ENCODE measurements around the gene ANAPC5. TPM values are rescaled to one million over a fixed set of nuclear protein-coding genes. Genes with fewer than 3 reads are reported as not detected.
A peak's percentile ranks its signal among the peaks of the same experiment; 100 is the strongest.

The ANAPC5 gene
- total RNA-seq, 3 donors from 2014 or later: 109 to 169 (median 147) TPM

DNA sequence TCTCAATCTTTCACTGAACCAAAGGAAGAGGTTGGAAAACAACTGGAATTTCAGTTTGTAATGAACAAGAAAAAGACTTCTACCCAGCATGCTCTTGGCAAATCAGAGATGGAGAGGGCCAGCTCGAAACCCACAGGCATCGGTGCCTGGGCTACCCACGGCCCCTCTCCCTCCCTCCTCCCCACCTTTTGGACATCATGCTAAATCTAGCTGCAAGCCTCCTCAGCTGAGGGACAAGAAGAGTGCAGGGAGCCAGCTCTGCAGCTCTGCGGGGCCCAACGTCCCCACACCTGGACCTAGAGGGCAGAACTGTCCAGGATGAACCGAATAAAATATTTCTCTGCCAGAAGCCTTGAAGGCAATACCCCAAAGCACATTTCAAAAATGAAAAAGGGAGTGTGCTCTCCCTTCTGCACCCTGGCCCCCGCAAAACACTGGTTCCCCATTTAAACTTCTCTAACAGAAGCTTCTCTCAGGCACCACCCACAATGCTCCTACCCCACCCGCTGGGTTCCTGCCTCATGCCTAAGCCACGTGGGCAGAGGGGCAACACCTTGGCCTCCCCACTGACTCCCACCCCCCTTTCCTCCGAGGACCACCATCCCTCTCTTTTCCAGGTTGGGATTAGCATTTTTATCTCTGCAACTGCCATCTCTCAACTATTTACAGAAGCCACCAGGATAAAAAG, 63.9 kb downstream of the ANAPC5 start:
- no peaks in the 10 kb centered on the region for H3K4me1 ChIP-seq
- TF ChIP-seq POLR2A (IDR thresholded peaks at IDR 0.05) (no peak), POLR2AphosphoS5 (IDR thresholded peaks at IDR 0.05) (no peak)
- TF ChIP-seq, protein P1, sequence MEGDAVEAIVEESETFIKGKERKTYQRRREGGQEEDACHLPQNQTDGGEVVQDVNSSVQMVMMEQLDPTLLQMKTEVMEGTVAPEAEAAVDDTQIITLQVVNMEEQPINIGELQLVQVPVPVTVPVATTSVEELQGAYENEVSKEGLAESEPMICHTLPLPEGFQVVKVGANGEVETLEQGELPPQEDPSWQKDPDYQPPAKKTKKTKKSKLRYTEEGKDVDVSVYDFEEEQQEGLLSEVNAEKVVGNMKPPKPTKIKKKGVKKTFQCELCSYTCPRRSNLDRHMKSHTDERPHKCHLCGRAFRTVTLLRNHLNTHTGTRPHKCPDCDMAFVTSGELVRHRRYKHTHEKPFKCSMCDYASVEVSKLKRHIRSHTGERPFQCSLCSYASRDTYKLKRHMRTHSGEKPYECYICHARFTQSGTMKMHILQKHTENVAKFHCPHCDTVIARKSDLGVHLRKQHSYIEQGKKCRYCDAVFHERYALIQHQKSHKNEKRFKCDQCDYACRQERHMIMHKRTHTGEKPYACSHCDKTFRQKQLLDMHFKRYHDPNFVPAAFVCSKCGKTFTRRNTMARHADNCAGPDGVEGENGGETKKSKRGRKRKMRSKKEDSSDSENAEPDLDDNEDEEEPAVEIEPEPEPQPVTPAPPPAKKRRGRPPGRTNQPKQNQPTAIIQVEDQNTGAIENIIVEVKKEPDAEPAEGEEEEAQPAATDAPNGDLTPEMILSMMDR (IDR thresholded peaks at IDR 0.05): no peak
- no peak overlapping the region for H3K4me3 ChIP-seq
- H3K27me3 ChIP-seq: no peaks in the 10 kb centered on the region
- intact Hi-C loops (cut with DNase I; ENCODE audit: low total_unique reads): no loop called here
- DNase-seq (ENCODE audit: low spot score in 2 of 2): no peak
- no peaks in the 10 kb centered on the region for H3K9me3 ChIP-seq
- no peaks in the 10 kb centered on the region for H3K36me3 ChIP-seq
- peak overlapping the region; percentile 44 to 69 for H3K27ac ChIP-seq

DNA sequence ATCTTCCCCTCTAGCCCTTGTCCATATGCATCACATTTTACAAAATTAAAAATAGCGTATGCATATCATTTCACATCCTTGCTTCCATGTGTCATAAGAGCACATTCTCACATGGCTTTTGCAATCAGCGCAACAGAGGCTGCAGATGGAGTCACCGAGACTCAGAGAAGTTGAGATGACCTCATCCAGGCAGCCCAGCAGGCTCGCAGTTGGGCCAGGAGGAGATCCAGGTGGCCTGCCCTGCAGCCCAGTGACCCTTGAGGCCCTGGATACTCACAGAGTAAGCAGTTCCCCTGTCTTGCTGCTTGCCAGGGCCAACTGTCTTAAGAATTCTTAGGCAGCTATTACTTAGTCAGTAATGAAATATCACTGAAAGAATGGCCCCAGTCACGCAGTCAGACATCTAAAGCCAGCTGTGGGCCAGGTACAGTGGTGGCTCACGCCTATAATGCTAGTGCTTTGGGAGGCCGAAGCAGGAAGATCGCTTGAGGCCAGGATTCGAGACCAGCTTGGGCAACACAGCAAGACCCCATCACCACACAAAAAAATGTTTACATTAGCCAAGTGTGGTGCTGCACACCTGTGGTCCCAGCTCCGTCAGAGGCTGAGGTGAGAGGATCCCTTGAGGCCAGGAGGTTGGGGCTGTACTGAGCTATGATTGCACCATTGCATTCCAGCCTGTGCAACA, 64.8 kb downstream of the ANAPC5 start:
- Histone ChIP-seq H3K4me3 (no peak overlapping the region), H3K27me3 (no peaks in the 10 kb centered on the region), H3K27ac (peak overlapping the region in 1 of 2 donors; percentile 54), H3K4me1 (no peaks in the 10 kb centered on the region), H3K36me3 (no peaks in the 10 kb centered on the region), H3K9me3 (no peaks in the 10 kb centered on the region)
- no peak for DNase-seq (ENCODE audit: low spot score in 2 of 2)
- intact Hi-C loops (cut with DNase I; ENCODE audit: low total_unique reads): no loop called here
- TF ChIP-seq, protein P1 (IDR thresholded peaks at IDR 0.05): no peak
- TF ChIP-seq POLR2AphosphoS5 (IDR thresholded peaks at IDR 0.05) (no peak), POLR2A (IDR thresholded peaks at IDR 0.05) (no peak)

DNA sequence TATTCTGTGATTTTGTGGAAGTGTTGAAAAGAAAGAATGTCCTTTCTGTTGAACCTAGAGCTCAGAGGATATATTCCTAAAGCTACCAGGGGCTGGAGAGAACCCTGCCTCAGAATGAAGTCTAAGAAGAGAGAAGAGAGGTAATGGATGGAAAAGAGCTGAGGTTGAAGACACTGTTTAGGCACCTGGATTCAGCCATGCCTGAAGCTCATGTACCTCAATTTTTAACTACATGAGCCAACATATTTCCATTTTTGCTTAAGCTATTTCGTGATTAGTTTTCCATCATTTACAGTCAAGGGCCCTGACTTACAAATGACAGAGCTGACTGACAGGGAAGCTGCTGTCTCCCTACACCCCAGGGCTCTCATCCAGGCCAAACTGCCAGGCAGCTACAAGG, 66.4 kb downstream of the ANAPC5 start:
- Histone ChIP-seq H3K27ac (no peak overlapping the region), H3K4me3 (no peak overlapping the region), H3K4me1 (no peaks in the 10 kb centered on the region), H3K27me3 (no peaks in the 10 kb centered on the region), H3K36me3 (no peaks in the 10 kb centered on the region), H3K9me3 (no peaks in the 10 kb centered on the region)
- DNase-seq (ENCODE audit: low spot score in 2 of 2): no peak
- intact Hi-C loops (cut with DNase I; ENCODE audit: low total_unique reads): no loop called here
- TF ChIP-seq POLR2A (IDR thresholded peaks at IDR 0.05) (no peak), POLR2AphosphoS5 (IDR thresholded peaks at IDR 0.05) (no peak)
- TF ChIP-seq, protein P1 (IDR thresholded peaks at IDR 0.05): no peak

DNA sequence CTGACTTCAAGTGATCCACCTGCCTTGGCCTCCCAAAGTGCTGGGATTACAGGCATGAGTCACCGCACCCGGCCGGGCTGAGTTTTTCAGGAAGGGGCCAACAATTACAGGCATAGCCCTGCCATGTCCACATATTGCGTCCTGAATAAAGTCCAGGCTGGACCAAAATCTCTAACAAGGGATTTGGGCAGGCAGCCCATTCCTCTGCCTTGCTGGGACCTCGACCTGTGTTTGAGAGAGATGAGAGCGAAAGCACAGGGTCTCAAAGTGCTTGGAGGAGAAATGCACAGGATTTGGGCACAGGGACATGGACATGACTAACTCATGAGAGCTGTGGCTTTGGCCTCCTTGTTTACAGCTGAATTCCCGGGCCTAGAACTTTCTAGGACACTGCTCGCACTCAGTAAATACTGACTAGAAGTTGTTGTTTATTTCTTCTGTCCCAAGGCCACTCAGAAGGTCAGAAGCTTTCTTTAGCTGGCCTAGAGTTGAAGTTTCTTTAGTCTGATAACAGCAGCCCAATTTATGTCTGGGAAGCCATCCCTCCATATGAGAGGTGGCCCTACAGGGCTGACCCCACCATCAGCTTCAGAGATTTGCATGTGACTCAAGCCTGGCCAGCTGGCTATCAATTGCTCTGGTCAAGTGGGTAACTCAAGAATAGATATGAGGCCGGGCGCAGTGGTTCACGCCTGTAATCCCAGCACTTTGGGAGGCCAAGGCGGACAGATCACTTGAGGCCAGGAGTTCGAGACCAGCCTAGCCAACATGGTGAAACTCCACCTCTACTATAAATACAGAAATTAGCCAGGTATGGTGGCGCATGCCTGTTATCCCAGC, 67.4 kb downstream of the ANAPC5 start:
- intact Hi-C loops (cut with DNase I; ENCODE audit: low total_unique reads): no loop called here
- Histone ChIP-seq H3K27ac (peak overlapping the region; percentile 12 to 42), H3K27me3 (no peaks in the 10 kb centered on the region), H3K4me3 (no peak overlapping the region), H3K4me1 (no peaks in the 10 kb centered on the region), H3K36me3 (no peaks in the 10 kb centered on the region), H3K9me3 (no peaks in the 10 kb centered on the region)
- TF ChIP-seq POLR2A (IDR thresholded peaks at IDR 0.05): no peak
- TF ChIP-seq, protein P1 (IDR thresholded peaks at IDR 0.05): no peak
- no peak for DNase-seq (ENCODE audit: low spot score in 2 of 2)
